ENCODE measurements around the gene CPM.

The CPM gene

DNA sequence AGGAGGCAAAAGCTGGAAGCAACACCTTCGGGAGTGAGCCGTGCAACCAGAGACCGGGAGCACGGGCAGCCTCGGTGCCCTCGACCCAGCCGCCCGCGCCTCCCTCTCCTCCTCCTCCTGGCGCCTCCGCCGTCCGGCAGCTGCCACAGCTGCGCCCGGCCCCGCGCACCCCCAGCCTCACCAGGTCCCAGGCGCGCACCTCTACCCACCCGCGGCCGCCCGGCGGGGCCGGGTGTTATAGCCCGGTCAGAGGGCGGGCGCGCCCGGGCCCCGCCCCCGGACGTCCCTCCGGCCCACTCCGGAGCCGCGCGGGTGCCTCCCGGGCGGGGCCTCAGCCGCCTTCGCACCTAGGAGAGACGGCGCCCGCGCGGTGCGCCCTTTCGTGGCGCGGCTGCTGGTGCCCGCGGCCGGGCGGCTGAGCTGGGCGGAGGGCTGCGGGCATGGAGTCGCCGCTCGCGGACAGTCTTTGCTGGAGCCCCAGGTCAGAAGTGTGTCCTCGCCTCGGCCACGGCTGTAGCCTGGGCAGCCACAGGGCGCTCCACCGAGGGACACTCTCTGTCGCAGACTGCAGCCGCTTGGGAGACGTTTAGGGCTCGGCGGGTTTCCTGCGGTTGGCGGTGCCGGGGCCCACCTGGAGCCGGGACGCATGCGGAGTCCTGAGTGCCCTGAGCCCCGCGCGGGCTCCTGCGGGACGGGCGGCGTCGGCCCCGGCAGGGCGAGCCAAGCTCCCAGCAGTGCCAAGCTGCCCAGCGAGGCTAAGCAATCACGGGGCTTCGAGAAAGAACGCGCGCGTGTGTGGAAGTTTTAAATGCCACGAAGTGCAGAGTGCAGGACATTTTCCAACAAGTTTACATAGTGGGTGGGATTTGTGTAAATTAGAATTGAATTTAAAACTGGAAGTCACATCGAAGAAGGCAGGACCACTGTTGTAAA, at the start of gene CPM:
Gene CPM, minus strand, starts transcription at position 211 of the 933 bp plus-strand sequence. CDS start 334 bp downstream, outside the sequence.
- DNase-seq: no peak

DNA sequence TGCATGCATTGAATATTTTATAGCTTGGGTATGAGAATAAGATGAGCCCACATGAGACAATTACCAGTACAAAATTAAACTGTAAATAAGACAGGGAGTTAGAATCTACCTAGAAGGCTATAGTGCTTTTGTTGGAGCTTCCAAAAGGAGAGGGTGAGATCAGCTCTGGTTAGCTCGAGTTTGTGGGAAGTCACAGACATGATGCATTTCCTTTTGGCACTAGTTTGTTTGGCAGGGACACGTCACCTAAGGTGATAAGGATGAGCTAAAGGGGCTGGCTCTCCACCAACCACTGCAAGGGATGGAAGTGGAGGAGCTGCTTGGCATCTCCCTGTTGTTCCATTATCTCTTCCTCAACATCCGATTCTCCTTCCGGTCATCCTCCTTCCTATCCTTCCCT, 48.5 kb upstream of the CPM start:
- DNase-seq: no peak

DNA sequence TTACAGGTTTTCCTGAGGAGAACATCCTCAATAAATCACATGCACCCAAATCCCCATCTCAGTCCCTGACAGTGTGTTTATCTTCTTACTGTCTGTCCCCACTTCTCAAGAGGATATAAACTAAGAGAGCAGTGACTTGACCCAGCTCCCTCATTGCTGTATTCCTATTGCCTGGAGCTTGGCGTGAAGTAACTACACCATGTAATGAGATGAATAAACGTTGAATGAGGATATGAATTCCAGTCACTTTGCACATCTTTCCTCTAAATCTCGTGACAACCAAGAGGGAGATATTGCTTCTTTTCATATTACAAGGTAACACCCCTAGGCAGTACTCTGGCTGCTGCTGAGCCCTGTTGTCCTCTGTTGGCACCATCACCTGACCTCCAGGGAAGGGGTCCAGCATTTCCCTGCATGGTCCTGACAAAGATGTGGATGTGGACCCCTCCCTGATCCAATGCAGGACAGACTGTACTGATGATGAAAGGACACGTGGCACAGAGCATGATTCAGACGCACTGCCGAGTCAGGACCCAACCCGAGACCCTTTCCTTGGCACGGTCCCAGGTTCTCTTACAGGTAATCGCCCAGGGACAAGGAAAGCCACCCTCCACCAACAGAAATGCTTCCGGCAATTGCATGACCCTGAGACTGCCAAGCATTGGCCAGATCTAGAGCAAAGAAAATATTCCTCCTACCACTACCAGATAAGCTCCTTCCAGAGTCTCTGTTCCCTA, 47.7 kb upstream of the CPM start:
- no peak for DNase-seq

DNA sequence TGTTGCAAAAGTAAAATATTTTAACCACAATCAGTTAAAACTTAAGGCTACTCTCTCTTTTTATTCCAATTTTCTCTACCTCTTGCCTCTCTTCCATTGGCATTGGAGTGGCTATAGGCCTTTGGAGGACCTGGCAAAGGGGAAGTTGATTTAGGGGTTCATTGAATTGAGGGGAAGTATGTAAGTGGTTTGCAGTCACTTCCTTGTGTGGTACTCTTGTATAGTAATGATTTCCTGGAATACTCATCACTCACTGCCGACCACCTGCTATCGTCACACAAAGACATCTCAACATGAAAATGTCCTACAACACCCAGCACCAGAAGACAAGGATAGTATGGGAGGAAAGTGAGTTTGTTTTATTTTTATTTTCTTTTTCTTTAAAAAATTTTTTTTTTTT, 45.7 kb upstream of the CPM start:
- no peak for DNase-seq

DNA sequence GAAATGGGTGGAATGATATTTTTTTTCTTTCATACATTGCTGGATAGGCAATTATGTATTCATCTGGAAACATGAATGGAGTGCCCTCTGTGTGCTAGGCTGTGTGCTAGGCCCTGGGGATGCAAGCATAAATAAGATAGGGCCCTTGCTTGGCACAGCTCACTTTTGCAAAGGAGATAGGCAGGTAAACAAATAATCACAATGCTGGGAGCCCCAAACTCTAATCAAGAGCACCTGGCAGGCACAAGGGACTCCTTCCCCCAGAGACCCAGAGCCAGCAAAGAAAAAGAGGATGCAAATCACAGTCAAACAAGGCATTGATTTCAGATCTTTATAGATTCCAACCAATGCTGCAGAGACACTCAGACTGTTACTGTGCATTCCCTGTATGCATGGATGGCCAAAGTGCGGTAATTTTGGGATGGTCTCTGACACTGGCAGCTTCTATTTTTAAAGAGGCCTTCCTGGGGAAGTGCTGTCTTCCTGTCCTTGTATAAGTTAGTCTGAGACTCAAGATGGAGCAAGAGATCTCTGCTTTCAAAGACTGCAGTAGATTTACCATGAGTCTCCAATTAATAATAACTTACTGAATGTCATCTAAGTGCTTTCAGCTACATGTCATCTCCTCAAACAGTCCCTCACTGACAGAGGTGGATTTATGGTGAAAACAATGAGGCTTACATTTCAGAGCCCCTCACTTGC, 45.1 kb upstream of the CPM start:
- no peak for DNase-seq

DNA sequence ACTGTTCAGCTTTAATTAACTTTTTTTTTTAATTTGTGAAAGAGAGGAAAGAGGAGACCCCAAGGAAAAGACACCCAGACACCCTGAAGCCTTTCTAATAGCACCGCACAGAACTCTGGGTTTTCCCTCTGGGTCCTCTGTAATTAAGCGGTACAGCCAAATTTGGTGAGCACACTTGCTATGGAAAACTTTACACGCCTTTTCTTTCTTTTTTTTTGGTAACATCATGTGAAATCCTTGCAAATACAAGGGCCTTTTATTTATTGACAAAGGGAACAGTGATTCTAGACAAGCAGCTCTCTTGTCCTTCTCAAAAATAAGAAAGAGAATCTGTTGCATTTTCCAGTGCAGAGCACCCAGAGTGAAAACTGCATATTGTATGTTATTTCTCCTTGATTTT, 44.4 kb upstream of the CPM start:
- no peak for DNase-seq

DNA sequence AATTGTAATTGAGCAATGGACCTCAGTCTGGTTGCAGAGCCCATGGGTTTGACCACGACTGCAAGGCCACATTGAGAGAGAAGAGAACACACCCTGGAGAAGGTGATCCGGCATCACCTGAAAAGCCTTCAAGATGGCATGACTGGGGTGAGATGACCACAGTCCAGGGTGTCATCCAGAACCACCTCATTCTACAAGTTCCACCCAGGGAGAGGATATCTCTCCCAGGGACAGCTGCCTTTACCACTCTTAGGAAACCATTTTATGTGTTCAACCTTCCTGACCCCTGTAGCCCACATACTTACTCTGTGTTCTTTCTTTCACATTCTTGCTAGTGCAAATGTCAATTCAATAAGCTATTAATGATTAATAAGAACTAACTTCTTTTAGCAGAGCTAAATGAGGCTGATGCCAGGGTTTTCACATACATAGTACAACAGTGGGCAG, 43.4 kb upstream of the CPM start:
- DNase-seq: no peak

DNA sequence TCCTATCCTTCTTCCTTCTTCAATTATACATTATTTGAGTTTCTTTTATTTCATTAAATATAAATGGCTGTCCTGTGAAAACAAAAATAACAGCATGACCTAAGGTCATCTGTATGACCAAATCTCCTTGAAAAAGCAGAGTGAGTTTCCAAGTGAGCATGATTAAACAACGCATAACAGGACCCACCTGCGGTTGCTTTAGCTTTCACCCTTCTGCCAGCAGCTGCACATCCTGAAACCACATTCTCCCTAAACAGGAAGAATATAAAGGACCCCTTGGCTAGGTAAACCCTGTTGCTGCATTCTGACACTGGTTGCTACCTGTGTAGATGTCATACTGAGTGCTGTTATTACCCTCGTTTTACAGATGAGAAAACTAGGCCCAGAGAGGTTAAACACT, 42.8 kb upstream of the CPM start:
- DNase-seq: no peak

DNA sequence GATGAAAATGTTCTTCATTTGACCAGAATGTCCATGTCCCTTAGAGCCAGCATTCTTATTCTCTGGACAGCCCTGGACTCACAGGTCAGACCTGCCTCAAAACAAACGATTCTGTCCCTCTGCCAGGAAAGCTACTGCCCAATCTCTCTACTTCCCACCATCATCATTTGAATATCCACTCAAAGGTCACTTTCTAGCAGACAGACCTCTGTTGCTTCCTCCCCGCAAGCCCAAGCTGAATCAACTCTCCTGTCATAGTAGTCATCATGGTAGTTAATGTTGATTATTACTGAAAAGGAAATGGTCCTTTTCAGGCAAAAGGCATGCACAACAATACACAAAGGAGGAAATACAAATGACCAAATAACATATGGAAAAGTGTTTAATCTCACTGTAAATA, 39.6 kb upstream of the CPM start:
- DNase-seq: no peak

DNA sequence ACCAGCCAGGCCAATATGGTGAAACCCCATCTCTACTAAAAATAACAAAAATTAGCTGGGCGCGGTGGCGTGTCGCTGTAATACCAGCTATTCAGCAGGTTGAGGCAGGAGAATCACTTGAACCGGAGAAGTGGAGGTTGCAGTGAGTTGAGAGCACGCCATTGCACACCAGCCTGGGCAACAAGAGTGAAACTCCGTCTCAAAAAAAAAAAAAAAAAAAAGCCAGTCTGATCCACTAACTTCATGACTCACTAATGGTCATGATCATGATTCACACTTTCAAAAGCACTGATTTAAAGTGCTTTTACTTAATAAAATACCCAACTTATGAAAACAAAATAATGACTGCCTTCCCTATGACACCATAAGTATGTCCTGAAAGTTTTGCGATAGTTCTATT, 38.4 kb upstream of the CPM start:
- no peak for DNase-seq

DNA sequence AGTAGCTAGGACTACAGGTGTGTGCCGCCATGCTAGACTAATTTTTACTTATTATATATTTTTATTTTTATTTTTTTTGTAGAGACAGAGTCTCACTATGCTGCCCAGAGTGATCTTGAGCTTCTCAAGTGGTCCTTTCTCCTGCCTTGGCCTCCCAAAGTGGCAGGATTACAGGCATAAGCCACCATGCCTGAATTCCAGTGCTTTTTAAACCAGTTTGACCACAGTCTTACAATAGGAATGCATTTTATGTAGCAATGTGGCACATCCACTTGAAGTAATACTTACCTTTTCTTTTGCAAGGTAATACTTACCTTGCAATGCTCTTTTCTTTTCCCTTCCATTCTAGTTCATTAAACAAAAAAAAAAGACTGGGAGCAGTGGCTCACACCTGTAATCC, 38.0 kb upstream of the CPM start:
- no peak for DNase-seq

DNA sequence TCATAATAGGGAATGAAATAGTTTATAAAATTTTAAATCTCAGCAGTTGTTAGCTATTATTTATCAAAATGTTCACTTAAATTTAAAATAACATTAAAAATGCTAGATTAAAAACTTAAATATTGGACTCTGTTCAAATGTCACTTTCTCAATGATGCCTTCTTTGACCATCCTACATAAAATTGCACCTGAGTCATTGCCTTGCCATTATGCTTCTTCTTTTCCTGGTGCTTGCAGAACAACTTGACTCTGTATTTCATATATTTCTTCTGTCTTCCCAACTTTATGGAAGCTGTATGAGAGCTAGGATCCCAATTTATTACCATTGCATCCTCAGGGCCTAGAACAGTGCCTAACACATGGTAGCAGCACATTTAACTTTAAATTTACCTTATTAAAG, 37.3 kb upstream of the CPM start:
- DNase-seq: no peak

DNA sequence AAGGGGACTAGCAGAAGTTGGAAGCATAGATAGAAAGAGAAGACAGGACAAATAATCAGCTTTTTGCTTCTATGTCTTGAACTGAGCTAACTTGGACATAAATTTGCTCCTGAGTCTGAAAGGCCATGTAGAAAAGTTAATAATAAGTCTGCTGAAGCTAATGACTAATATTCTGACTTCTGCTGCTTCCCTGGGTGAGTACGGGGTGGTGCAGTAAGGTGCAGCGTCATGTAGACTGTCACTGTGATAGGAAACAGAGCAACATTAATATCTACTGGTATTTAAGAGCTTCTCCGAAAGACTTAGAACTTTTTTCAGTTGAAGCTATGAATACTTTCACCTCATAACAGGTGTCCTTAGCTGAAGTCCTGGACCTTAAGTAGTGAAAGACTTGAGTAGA, 34.1 kb upstream of the CPM start:
- DNase-seq: no peak

DNA sequence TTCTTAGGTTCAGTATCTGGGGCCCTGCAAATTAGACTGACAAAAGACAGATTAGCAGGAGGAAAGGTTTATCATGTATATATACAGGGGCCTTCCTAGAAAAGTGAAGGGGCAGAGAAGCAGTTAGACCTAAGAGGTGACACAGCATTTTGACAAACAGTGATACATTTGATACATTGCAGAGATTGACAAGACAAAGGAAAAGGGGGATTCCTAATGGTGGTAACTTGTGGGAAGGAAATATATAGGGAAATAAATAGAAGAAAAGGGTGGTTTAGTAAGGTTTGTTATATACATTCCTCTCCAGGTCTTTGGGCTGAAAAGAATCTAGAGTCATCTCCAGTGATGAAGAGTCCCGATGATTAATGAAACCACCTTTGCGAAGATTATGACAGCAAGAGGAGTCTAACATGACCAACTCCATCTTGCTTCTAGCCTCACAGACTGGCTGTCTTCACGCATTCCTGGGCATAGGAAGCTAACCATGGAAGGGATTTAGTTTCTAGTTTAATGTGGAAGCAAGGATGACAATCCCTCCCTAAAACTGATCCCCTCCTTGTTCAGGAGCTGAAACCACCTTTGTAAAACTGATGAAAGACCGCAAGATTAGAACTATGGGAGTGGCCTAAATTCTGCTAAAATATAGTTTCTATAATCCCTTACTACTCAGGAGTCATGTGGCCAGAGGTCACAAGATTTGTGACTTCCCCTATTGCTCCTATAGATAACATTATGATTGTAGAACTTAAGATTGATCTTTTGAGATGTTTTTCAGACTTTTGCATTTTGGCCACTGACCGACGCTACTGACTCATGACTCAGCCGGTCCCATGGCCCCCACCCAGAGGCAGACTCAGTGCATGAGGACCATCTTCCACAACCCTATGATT, 31.1 kb upstream of the CPM start:
- no peak for DNase-seq

DNA sequence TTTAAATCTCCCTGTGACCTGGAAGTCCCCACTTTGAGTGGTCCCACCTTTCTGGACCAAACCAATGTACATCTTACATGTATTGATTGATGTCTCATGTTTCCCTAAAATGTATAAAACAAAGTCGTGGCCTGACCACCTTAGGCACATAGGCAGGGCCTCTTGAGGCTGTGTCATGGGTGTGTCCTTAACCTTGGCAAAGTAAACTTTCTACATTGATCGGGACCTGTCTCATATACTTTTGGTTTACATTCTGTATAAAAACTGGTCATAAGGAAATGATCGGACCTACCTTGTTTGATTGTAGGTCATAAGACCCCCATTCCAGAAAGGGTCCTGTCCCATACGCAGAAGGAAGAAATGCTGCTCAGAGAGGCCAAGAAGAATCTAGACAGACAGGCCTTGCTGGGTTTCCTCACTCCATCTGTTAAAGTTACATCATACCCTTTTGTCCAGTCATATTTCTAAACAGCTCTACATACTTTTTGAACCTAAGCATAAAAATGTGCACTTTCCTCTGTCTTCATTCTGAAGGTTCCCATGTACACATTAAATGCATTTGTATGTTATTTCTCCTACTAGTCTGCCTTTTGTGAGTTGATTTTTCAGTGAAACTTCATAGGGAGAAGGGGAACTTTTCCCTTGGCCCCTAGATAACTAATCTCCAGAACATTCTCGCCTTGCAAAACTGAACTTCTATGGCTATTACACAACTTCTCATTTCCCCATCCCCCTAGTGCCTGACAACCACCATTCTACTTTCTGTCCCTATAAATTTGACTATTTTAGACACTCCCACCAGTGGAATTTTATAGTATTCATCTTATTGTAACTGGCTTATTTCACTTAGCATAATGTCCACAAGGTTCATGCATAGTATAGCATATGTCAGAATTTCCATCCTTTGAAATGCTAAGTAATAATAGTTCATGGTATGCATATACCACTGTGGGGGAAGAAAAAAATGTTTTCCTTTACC, 30.2 kb upstream of the CPM start:
- no peak for DNase-seq

DNA sequence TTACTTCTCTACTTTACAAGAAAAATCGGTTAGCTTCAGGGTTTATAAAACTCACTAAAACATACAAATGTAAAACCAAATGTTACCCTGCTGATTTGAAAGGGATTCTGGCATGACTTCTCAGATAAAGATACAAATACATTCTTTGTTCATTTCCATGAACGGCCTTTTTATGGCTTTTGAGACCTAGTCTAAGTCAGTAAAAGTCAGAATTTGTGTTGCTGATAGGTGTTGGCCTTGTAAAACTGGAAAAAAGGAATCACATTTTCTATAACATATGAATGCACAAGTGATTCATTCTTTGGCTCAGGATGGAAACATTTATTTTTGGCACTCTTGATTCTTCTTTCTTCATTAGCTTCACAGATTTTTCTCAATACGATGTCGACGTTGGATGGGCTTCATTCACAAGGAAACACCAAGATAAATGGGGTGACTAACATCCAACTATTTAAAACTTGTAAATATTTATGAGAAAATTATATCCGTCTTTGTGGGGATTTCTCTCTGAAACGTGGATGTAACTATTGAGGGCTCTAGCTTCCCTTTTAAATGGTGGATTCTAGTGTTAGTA, 27.0 kb upstream of the CPM start:
- no peak for DNase-seq

DNA sequence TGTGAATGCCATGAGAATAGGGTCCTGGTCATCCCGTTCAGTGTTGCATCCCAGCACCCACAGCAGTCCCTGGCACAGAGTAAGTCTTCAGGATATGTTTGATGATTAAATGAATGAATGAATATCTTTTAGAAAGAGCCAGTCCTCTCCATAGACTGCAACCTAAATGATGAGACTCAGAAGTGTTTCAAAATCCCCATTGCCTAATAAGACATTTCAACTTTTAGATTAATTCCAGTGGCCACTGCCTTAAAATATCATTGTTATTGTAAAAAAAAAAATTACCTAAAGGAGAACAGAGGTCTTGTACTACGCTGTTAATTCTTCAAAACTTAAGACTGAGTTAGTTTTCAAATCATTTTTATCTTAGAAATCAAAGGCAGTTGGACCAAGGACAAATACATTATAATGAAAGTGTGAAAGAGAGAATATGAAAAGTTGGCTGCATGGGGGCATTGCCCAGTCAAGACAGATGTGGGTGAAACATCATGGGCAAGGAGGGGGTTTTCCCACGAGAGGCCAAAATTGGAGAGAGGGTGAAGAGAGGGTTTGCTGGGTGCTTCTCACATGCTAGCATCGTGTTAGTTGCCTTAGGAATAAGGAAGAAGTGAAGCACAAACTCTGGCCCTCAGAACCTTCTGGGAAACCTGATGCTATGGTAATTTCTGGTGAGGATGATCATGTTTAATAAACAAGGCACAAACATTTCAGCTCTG, 26.3 kb upstream of the CPM start:
- DNase-seq: no peak

DNA sequence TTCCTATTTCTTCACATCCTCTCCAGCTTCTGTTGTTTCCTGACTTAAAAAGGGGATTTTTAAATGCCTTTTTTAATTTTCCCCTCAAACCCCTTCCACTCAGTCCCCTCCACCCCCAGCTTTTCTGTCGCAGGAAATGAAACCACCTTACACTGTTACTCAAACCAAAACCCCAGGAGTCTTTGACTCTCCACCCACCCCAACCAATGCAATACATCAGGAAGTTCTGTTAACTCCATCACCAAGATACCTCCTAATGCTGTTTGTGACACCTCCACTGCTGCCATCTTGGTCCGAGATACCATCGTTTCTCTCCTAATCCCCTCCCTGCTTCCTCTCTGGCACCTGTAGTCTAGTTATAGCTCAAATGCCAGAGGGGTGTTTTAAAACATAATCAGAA, 25.4 kb upstream of the CPM start:
- no peak for DNase-seq

DNA sequence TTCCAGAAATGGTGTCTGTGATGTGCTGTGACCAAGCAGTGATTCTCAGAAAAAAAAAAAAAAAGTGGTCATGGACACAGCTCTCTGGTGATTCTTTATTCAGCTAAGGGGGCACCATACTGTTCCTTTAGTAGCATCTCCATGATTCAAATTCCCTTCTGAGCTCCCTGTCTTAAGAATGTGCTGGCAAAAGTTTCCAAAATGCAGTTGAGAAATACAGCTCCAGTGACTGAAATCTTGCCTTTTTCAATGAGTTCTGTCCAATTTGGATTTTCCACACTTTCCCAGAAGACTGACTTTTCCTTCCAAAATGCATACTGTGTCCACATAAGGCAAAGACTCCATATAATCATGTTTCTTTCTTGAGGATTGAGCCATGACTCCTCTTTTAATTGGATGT, 24.3 kb upstream of the CPM start:
- DNase-seq: no peak

DNA sequence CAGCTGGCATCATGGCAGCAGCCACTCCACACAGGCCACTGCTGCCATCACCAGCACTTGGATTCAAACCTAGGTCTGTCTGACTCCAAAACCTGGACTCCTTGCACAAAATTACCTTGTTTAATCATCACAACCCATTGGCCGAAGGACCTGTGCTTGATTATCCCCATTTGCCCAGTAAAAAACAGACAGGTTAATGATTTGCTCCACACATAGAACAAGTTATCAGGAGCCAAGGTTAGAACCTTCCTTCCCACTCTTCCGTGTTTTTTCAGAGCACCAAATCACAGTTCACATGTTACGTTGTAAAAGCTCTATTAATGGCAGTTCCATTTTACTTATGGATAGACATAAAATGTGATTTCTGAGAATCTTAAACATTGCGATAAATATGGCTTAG, 23.5 kb upstream of the CPM start:
- DNase-seq: no peak

Data from DMS 273 treated with DMSO at 0.1 percent for 48 hours (cell line).